A673 (cell line): ENCODE measurements around the gene GRAMD1B. TPM values are rescaled to one million over a fixed set of nuclear protein-coding genes. Genes with fewer than 3 reads are reported as not detected.
A peak's percentile ranks its signal among the peaks of the same experiment; 100 is the strongest.

ENCODE experiments used
- BruUV-seq: library from RNA; stranded (reverse); fragments of 400-500 nt; replicated peaks from 2 replicates; lab custom pipeline; 2021; lab: Mats Ljungman, UMichigan
- CTCF ChIA-PET: fragments of 300-600 bp; sonication (Branson Sonifier 250); formaldehyde crosslinking; loops from one replicate; lab custom pipeline; 2022; ENCODE audit warnings: antibody characterized with exemption; lab: Charles Lee
- POLR2A ChIA-PET: fragments of 300-600 bp; sonication (Branson Sonifier 250); formaldehyde crosslinking; loops from one replicate; lab custom pipeline; 2022; ENCODE audit warnings: antibody characterized with exemption; ENCODE audit not compliant: low non-redundant PET; lab: Charles Lee
- DNase-seq: peaks from one replicate; pipeline ENCODE4 v3.0.0-alpha.2; 2015; ENCODE audit warnings: low spot score
- H3K27ac ChIP-seq: fragments of 200-600 bp; sonication (generic); 2 replicates; pipeline ENCODE4 v1.5.1; 2016; ENCODE audit warnings: mixed run types, low read depth, mild to moderate bottlenecking, mixed read lengths, antibody characterized with exemption, low read length; ENCODE audit not compliant: poor library complexity, severe bottlenecking
- H3K27me3 ChIP-seq: fragments of 200-600 bp; sonication (generic); replicated peaks from 2 replicates; pipeline ENCODE4 v1.6.1; 2017; ENCODE audit warnings: mixed run types, low read depth, mild to moderate bottlenecking, mixed read lengths, antibody characterized with exemption, low read length; ENCODE audit not compliant: insufficient read depth, poor library complexity
- H3K36me3 ChIP-seq: fragments of 200-600 bp; sonication (generic); 2 replicates; pipeline ENCODE4 v1.6.1; 2016; ENCODE audit warnings: mixed run types, mild to moderate bottlenecking, mixed read lengths, antibody characterized with exemption, low read length; ENCODE audit not compliant: insufficient read depth, poor library complexity, severe bottlenecking
- H3K4me1 ChIP-seq: fragments of 200-600 bp; sonication (generic); 2 replicates; pipeline ENCODE4 v1.6.1; 2017; ENCODE audit warnings: mixed run types, mild to moderate bottlenecking, mixed read lengths, antibody characterized with exemption, low read length; ENCODE audit not compliant: insufficient read depth, poor library complexity, severe bottlenecking
- H3K4me3 ChIP-seq: fragments of 200-600 bp; sonication (generic); 2 replicates; pipeline ENCODE4 v1.5.1; 2016; ENCODE audit warnings: low read depth, mixed run types, mild to moderate bottlenecking, mixed read lengths, low read length; ENCODE audit not compliant: poor library complexity, severe bottlenecking
- H3K9me3 ChIP-seq: fragments of 200-600 bp; sonication (generic); 2 replicates; pipeline ENCODE4 v1.6.1; 2016; ENCODE audit warnings: mixed run types, low read depth, mild to moderate bottlenecking, mixed read lengths, antibody characterized with exemption, low read length; ENCODE audit not compliant: poor library complexity, severe bottlenecking
- EZH2 ChIP-seq: fragments of 200-600 bp; sonication (generic); IDR thresholded peaks from 2 replicates; pipeline ENCODE4 v1.6.1; 2017; ENCODE audit warnings: borderline replicate concordance, low read depth, mild to moderate bottlenecking, mixed read lengths, antibody characterized with exemption, low read length; ENCODE audit not compliant: poor library complexity, severe bottlenecking
- intact Hi-C: fragments of 100-400 bp; cut with micrococcal nuclease; formaldehyde crosslinking; loops from one replicate; pipeline ENCODE4 v1.10.0; 2022; ENCODE audit not compliant: unreplicated experiment
- total RNA-seq: library from RNA; stranded (reverse); gene quantifications from 2 replicates; pipeline ENCODE4 v1.2.3, GENCODE V29; 2021
- TF ChIP-seq, protein P1 (sequence below): fragments of 300-800, 200-600 bp; sonication (generic); conservative IDR thresholded peaks from 2 replicates; pipeline ENCODE4 v1.5.1; 2017; ENCODE audit warnings: low read depth, mild to moderate bottlenecking, antibody characterized with exemption, low read length, moderate library complexity, mixed read lengths

GRAMD1B gene
- total RNA-seq, 1 experiment from 2014 or later: 13.0 TPM

DNA sequence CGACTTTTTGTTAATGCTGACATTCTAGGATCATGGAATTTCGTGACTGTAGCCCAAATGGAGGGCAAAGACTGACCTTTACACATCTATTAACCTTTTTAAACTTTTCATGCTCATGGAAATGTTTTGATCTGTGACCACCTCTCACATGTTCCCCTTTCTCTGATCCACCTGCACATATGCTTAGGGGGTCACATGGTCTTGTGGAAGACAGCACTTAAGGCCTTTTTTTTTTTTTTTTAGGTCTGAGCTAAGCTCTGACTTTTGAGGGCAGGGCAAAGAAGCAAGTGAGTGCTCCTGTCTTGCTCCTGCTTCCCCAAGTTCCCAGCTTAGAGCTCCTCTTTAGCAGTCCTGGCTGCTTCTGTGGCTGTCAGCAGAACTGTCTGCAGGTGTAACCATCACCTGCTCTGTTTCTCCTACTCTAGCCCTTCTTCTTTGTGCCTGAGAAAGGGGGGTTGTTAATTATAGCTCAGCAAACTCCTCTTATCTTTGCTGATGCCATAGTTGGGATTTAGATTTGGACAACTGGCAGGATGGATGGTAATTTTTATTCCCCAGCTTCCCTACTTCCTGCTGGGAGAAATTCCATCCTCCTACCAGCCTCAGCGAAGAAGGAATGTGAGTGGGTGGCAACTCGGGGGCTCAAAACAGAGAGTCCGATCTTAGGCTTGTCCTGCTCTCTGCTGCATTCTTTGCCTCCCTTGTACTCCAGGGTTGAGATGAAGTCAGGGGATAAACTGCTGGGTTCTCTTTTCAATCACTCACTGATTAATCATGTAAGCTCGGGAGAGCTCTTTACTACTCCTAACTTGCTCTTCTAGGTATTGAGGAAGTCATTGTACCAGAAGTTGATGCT is 64.4 kb downstream of the GRAMD1B start:
- BruUV-seq: no TSS peak
- Histone ChIP-seq H3K9me3 (no peaks in the 10 kb centered on the region), H3K4me3 (no peak overlapping the region), H3K27ac (no peak overlapping the region), H3K4me1 (no peaks in the 10 kb centered on the region), H3K36me3 (no peaks in the 10 kb centered on the region), H3K27me3 (no peaks in the 10 kb centered on the region)
- POLR2A ChIA-PET: no interaction called here
- TF ChIP-seq, protein P1, sequence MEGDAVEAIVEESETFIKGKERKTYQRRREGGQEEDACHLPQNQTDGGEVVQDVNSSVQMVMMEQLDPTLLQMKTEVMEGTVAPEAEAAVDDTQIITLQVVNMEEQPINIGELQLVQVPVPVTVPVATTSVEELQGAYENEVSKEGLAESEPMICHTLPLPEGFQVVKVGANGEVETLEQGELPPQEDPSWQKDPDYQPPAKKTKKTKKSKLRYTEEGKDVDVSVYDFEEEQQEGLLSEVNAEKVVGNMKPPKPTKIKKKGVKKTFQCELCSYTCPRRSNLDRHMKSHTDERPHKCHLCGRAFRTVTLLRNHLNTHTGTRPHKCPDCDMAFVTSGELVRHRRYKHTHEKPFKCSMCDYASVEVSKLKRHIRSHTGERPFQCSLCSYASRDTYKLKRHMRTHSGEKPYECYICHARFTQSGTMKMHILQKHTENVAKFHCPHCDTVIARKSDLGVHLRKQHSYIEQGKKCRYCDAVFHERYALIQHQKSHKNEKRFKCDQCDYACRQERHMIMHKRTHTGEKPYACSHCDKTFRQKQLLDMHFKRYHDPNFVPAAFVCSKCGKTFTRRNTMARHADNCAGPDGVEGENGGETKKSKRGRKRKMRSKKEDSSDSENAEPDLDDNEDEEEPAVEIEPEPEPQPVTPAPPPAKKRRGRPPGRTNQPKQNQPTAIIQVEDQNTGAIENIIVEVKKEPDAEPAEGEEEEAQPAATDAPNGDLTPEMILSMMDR: no peak
- no peak for TF ChIP-seq EZH2
- intact Hi-C loops: no loop called here
- DNase-seq: peak; percentile 58
- CTCF ChIA-PET: interaction anchor here (0.6 to 1.9 kb wide), 4 partner anchors 16 to 82 kb away, joined by 3 to 4 read pairs (median 3); no protein-coding TSS in a partner anchor

DNA sequence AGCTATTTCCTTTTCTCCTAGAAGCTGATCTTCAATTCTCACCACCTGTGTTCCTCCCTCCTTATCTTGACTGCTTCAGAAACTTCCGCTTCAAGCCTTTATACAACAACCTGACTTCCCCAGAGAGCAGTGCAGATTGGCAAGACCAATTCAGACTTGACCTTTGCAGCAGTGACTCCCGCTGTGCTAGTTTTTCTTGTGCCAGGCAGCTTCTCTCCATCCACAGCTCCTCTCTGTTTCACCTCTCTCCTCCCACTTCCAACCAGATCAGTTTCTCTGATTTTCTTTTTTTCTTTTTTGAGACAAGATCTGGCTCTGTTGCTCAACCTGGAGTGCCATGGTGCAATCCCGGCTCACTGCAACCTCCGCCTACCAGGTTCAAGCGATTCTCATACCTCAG is 74.3 kb downstream of the GRAMD1B start:
- TF ChIP-seq EZH2: no peak
- TF ChIP-seq, protein P1: no peak
- Histone ChIP-seq H3K27me3 (no peaks in the 10 kb centered on the region), H3K4me3 (no peak overlapping the region), H3K9me3 (no peaks in the 10 kb centered on the region), H3K4me1 (no peaks in the 10 kb centered on the region), H3K36me3 (no peaks in the 10 kb centered on the region), H3K27ac (no peak overlapping the region)
- DNase-seq: no peak
- ChIA-PET CTCF (no interaction called here), POLR2A (no interaction called here)
- intact Hi-C loops: no loop called here
- no TSS peak for BruUV-seq

DNA sequence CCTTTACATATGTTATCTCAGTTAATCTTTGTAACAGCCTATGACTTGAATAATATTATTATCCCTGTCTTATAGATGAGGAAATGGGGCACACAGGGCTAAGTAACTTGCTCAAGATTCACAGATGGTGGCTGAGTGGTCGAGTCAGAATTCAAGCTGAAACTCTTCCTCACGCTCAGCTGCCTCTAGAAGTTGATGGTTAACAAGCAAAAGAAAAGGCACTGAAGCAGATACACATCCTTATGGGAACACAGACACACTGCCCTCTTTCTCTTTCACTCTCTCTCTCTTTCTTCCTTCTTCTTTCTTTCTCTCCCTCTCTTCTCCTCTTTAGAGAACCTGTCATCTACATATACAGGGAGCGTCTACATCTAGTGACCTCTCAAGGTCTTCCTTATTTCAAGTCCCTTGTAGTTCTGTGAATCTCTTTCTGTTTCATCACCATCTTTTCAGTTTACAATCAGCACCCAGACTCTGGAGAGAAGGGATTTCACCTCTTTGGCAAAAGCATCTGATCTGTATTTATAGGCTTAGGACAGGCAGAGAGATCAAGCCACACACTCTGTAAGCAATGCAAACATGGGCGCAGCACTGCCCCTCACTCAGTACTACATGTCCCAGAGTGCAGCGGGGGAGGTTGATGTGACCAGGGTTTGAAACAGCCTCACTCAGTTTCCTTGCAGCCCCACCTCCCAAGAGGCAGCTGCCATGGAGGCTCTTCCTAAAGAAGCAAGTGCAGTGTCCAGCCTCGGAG is 75.7 kb downstream of the GRAMD1B start:
- CTCF ChIA-PET: no interaction called here

More for the DNA sequence above, 75.7 kb downstream of the GRAMD1B start:
- BruUV-seq: no TSS peak
- Histone ChIP-seq H3K27ac (no peak overlapping the region), H3K9me3 (no peaks in the 10 kb centered on the region), H3K4me1 (peaks cover 3% of the 10 kb centered on the region), H3K36me3 (no peaks in the 10 kb centered on the region), H3K27me3 (no peaks in the 10 kb centered on the region), H3K4me3 (no peak overlapping the region)
- no peak for DNase-seq
- POLR2A ChIA-PET: no interaction called here
- intact Hi-C loops: no loop called here
- TF ChIP-seq, protein P1: no peak
- TF ChIP-seq EZH2: no peak
